H9 (cell line): Measurements from ENCODE around the gene HDHD3. TPM values are rescaled to one million over a fixed set of nuclear protein-coding genes. Genes with fewer than 3 reads are reported as not detected.
"Not testable (repeated sequence)": the region's sequence is repeated elsewhere in the genome, so short reads cannot be mapped to it uniquely, and the experiment has no call there.

ENCODE experiments used
- DNase-seq: peaks from one replicate; pipeline ENCODE4 v3.0.0-alpha.2; 2017
- H2AFZ ChIP-seq: one replicate; pipeline ENCODE4 v1.6.1; 2013; ENCODE audit warnings: mild to moderate bottlenecking, low read length, control low read depth, moderate library complexity
- H2AK5ac ChIP-seq: 2 replicates; pipeline ENCODE4 v1.6.1; 2013; ENCODE audit warnings: low read length, control low read depth, mixed read lengths; ENCODE audit not compliant: insufficient read length
- H2BK120ac ChIP-seq: one replicate; pipeline ENCODE4 v1.6.1; 2013; ENCODE audit warnings: low read depth, mild to moderate bottlenecking, low read length, control low read depth, inconsistent platforms; ENCODE audit not compliant: poor library complexity, severe bottlenecking
- H2BK12ac ChIP-seq: 2 replicates; pipeline ENCODE4 v1.6.1; 2013; ENCODE audit warnings: low read length, control low read depth, mixed read lengths, low read depth; ENCODE audit not compliant: insufficient read length
- H2BK15ac ChIP-seq: 2 replicates; pipeline ENCODE4 v1.6.1; 2013; ENCODE audit warnings: low read depth, low read length, control low read depth
- H2BK20ac ChIP-seq: one replicate; pipeline ENCODE4 v1.6.1; 2013; ENCODE audit warnings: low read depth, mild to moderate bottlenecking, low read length, control low read depth, inconsistent platforms; ENCODE audit not compliant: poor library complexity, severe bottlenecking
- H2BK5ac ChIP-seq: 2 replicates; pipeline ENCODE4 v1.6.1; 2013; ENCODE audit warnings: low read length, control low read depth, mixed read lengths; ENCODE audit not compliant: insufficient read length
- H3K14ac ChIP-seq: 2 replicates; pipeline ENCODE4 v1.6.1; 2013; ENCODE audit warnings: low read length, control low read depth; ENCODE audit not compliant: insufficient read depth
- H3K18ac ChIP-seq: 2 replicates; pipeline ENCODE4 v1.6.1; 2013; ENCODE audit warnings: low read depth, mild to moderate bottlenecking, mixed read lengths, low read length, control low read depth; ENCODE audit not compliant: insufficient read length
- H3K23ac ChIP-seq: 2 replicates; pipeline ENCODE4 v1.6.1; 2013; ENCODE audit warnings: low read length, control low read depth, mixed read lengths, low read depth; ENCODE audit not compliant: insufficient read length
- H3K23me2 ChIP-seq: 2 replicates; pipeline ENCODE4 v1.6.1; 2013; ENCODE audit warnings: low read depth, mild to moderate bottlenecking, mixed read lengths, low read length, control low read depth; ENCODE audit not compliant: insufficient read length, poor library complexity, severe bottlenecking
- H3K27ac ChIP-seq: 2 replicates; pipeline ENCODE4 v1.5.1; 2013; ENCODE audit warnings: low read length, control low read depth, mixed read lengths, low read depth; ENCODE audit not compliant: insufficient read length
- H3K27me3 ChIP-seq: 2 replicates; pipeline ENCODE4 v1.6.1; 2013; ENCODE audit warnings: low read length, control low read depth, inconsistent platforms; ENCODE audit not compliant: insufficient read depth
- H3K4ac ChIP-seq: 2 replicates; pipeline ENCODE4 v1.6.1; 2013; ENCODE audit warnings: low read depth, mild to moderate bottlenecking, control low read depth, inconsistent platforms, low read length, moderate library complexity
- H3K4me1 ChIP-seq: 2 replicates; pipeline ENCODE4 v1.6.1; 2013; ENCODE audit warnings: low read length, control low read depth, inconsistent platforms; ENCODE audit not compliant: insufficient read depth
- H3K4me2 ChIP-seq: 2 replicates; pipeline ENCODE4 v1.6.1; 2013; ENCODE audit warnings: low read length, control low read depth, mixed read lengths; ENCODE audit not compliant: insufficient read length, insufficient read depth
- H3K56ac ChIP-seq: 2 replicates; pipeline ENCODE4 v1.6.1; 2013; ENCODE audit warnings: low read depth, mild to moderate bottlenecking, mixed read lengths, low read length, control low read depth; ENCODE audit not compliant: insufficient read length
- H3K79me1 ChIP-seq: 2 replicates; pipeline ENCODE4 v1.6.1; 2013; ENCODE audit warnings: low read depth, mild to moderate bottlenecking, moderate library complexity, low read length, control low read depth, inconsistent platforms; ENCODE audit not compliant: insufficient read depth, poor library complexity, severe bottlenecking
- H3K79me2 ChIP-seq: 2 replicates; pipeline ENCODE4 v1.6.1; 2013; ENCODE audit warnings: low read length, control low read depth, inconsistent platforms; ENCODE audit not compliant: insufficient read depth
- H3K9ac ChIP-seq: 2 replicates; pipeline ENCODE4 v1.6.1; 2013; ENCODE audit warnings: low read length, control low read depth, mixed read lengths; ENCODE audit not compliant: insufficient read length; ENCODE audit errors: extremely low read depth
- H3K9me3 ChIP-seq: one replicate; pipeline ENCODE4 v1.6.1; 2013; ENCODE audit warnings: low read depth, low read length, inconsistent platforms; ENCODE audit not compliant: control insufficient read depth
- H3T11ph ChIP-seq: one replicate; pipeline ENCODE4 v1.6.1; 2013; ENCODE audit warnings: mild to moderate bottlenecking, low read length, control low read depth, inconsistent platforms
- H4K20me1 ChIP-seq: one replicate; pipeline ENCODE4 v1.6.1; 2013; ENCODE audit not compliant: control insufficient read depth, insufficient read length, insufficient read depth
- H4K5ac ChIP-seq: 2 replicates; pipeline ENCODE4 v1.6.1; 2013; ENCODE audit warnings: low read depth, mild to moderate bottlenecking, mixed read lengths, low read length, control low read depth; ENCODE audit not compliant: insufficient read length
- H4K8ac ChIP-seq: replicated peaks from 2 replicates; pipeline ENCODE4 v1.6.1; 2013; ENCODE audit warnings: low read length, control low read depth, mixed read lengths, low read depth; ENCODE audit not compliant: insufficient read length
- H4K91ac ChIP-seq: 2 replicates; pipeline ENCODE4 v1.6.1; 2013; ENCODE audit warnings: low read depth, mild to moderate bottlenecking, moderate library complexity, mixed read lengths, low read length, control low read depth; ENCODE audit not compliant: insufficient read length
- H3K27ac Mint-ChIP-seq, 3 experiments: 2 replicates in 2 of 3; 3 replicates in 1 of 3; pipeline ENCODE4 v1.8.0; 2020 to 2021; ENCODE audit warnings: mixed read lengths in 3 of 3, mild to moderate bottlenecking in 1 of 3, moderate library complexity in 1 of 3
- H3K27me3 Mint-ChIP-seq: 2 replicates; pipeline ENCODE4 v1.8.0; 2021; ENCODE audit warnings: low read depth, mild to moderate bottlenecking, moderate library complexity, mixed read lengths
- H3K36me3 Mint-ChIP-seq, 3 experiments: 2 replicates in 2 of 3; 3 replicates in 1 of 3; pipeline ENCODE4 v1.8.0; 2020 to 2021; ENCODE audit warnings: low read depth in 3 of 3, mixed read lengths in 3 of 3; ENCODE audit not compliant: insufficient read depth in 1 of 3
- H3K4me1 Mint-ChIP-seq, 2 experiments: 2 replicates each; pipeline ENCODE4 v1.8.0; 2020; ENCODE audit warnings: mixed read lengths in 2 of 2
- H3K4me3 Mint-ChIP-seq, 2 experiments: 2 replicates in 1 of 2; 3 replicates in 1 of 2; pipeline ENCODE4 v1.8.0; 2020 to 2021; ENCODE audit warnings: mild to moderate bottlenecking in 2 of 2, mixed read lengths in 2 of 2, moderate library complexity in 1 of 2
- H3K9me3 Mint-ChIP-seq, 2 experiments: 2 replicates in 1 of 2; 3 replicates in 1 of 2; pipeline ENCODE4 v1.8.0; 2020; ENCODE audit warnings: mild to moderate bottlenecking in 2 of 2, mixed read lengths in 2 of 2, moderate library complexity in 1 of 2
- CTCF ChIP-seq: fragments of 200-600 bp; sonication (generic); conservative IDR thresholded peaks from 3 replicates; pipeline ENCODE4 v1.8.0; 2021; ENCODE audit warnings: antibody characterized with exemption, mild to moderate bottlenecking
- WGBS: extraction: QIAGEN DNeasy Blood & Tissue Kit; methylation state at CpG from one replicate; pipeline ENCODE4 v1.1.7; 2013; ENCODE audit warnings: missing lambda C conversion rate, low lambda C conversion rate, mixed read lengths; ENCODE audit not compliant: insufficient read length; ENCODE audit errors: extremely low coverage; 5-methylcytosine and 5-hydroxymethylcytosine counted together
- total RNA-seq: library from RNA; stranded (reverse); gene quantifications from 2 replicates; pipeline ENCODE4 v1.2.1, GENCODE V29; 2021

Gene HDHD3
- total RNA-seq, 1 experiment from 2014 or later = 10.9 TPM

- Histone ChIP-seq H3K27me3 (no peaks in the 10 kb centered on the region), H3K4me1 (no peaks in the 10 kb centered on the region; the same call in 1 of the 2 replicates), H3K79me1 (no peaks in the 10 kb centered on the region), H2AFZ (no peak overlapping the region), H2BK5ac (no peak overlapping the region), H2BK120ac (no peak overlapping the region), H3K56ac (no peak overlapping the region), H3K9ac (no peak overlapping the region), H3K27ac (no peak overlapping the region), H4K91ac (no peak overlapping the region), H2BK20ac (no peak overlapping the region), H4K20me1 (no peaks in the 10 kb centered on the region), H3K79me2 (no peaks in the 10 kb centered on the region), H3K9me3 (no peaks in the 10 kb centered on the region), H3K23me2 (peaks cover 6% of the 10 kb centered on the region), H4K5ac (no peak overlapping the region), H2BK12ac (no peak overlapping the region), H2BK15ac (no peak overlapping the region), H2AK5ac (no peak overlapping the region), H3K14ac (no peak overlapping the region), H4K8ac (no peak overlapping the region), H3K4me2 (no peak overlapping the region), H3K4ac (no peak overlapping the region), H3K18ac (no peak overlapping the region), H3K23ac (no peak overlapping the region), H3T11ph (no peak overlapping the region)
- Mint-ChIP-seq H3K9me3 (no peaks in the 10 kb centered on the region), H3K27ac (no peak overlapping the region), H3K27me3 (no peaks in the 10 kb centered on the region), H3K4me1 (peaks cover 3 to 14% of the 10 kb centered on the region in 2 experiments), H3K4me3 (no peak overlapping the region), H3K36me3 (no peaks in the 10 kb centered on the region)
- no CpG with 5 or more reads among the region's 1 CpG for WGBS
- TF ChIP-seq CTCF = no peak
- no peak for DNase-seq
Observed at GRCh38 chr9:113380869-113381378, 4.1 kb upstream of the HDHD3 start.

GRCh38 chr9:113379829-113380210 is 3.0 kb upstream of the HDHD3 start:
- not testable (repeated sequence) for H3K9ac ChIP-seq, H3K23ac ChIP-seq, H3K18ac ChIP-seq, H3K9me3 Mint-ChIP-seq, H3K79me1 ChIP-seq, H4K5ac ChIP-seq, H3K4me2 ChIP-seq, H3K27ac ChIP-seq, H3K27me3 ChIP-seq, H2BK20ac ChIP-seq, H3K56ac ChIP-seq, DNase-seq, H3K9me3 ChIP-seq, H2AFZ ChIP-seq, H2BK15ac ChIP-seq, H3K36me3 Mint-ChIP-seq, H3K27me3 Mint-ChIP-seq, H2AK5ac ChIP-seq, H2BK12ac ChIP-seq, H2BK5ac ChIP-seq, H3K14ac ChIP-seq, H2BK120ac ChIP-seq, H3K4ac ChIP-seq, H3T11ph ChIP-seq, H3K4me3 Mint-ChIP-seq, H3K79me2 ChIP-seq, H4K20me1 ChIP-seq, H3K23me2 ChIP-seq, H3K4me1 ChIP-seq, H4K91ac ChIP-seq, H3K27ac Mint-ChIP-seq, H4K8ac ChIP-seq
- no CpG with 5 or more reads among the region's 2 CpGs for WGBS
- H3K4me1 Mint-ChIP-seq = peaks cover 3 to 18% of the 10 kb centered on the region in 2 experiments
